Midbrain (tissue), 1 donor: Measurements from ENCODE around the gene SURF4.
"Not testable (repeated sequence)": the region's sequence is repeated elsewhere in the genome, so short reads cannot be mapped to it uniquely, and the experiment has no call there.

Experiments
- DNase-seq: peaks from one replicate; lab custom pipeline; 2025; lab: John Stamatoyannopoulos, UW

SURF4 gene

DNA sequence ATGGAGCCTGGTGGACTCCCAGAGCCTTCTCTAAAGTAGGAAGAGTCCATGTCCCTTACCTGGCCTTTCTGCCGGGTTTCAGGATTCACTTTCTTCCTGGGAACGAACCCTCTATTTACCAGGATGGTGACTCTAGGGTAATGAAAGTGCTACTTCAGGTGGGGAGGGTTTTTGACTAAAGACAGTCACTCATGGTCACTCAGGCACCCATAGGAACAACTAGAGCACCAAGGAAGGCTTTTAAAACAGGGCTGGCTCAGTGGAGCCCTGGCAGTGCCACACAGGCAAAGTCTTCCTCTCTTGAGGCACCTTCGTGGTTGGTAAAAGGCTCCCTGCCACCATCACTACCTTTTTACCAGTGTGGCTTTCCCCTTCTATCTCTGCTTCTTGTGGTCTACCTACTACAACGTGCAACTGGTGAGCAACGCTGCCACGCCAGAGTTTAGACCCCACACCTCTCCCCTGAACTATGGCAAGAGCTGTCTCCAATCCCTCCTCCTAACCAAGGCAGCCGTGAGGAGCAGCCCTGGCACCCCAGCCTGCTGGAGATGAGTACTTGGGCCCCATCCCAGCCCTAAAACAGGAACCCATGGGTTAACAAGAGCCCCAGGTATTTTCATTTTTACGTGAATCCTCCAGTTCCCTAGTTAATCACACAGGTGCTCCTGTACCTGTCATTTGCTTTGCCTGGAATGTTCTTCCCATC is 23.1 kb downstream of the SURF4 start:
- DNase-seq = no peak

DNA sequence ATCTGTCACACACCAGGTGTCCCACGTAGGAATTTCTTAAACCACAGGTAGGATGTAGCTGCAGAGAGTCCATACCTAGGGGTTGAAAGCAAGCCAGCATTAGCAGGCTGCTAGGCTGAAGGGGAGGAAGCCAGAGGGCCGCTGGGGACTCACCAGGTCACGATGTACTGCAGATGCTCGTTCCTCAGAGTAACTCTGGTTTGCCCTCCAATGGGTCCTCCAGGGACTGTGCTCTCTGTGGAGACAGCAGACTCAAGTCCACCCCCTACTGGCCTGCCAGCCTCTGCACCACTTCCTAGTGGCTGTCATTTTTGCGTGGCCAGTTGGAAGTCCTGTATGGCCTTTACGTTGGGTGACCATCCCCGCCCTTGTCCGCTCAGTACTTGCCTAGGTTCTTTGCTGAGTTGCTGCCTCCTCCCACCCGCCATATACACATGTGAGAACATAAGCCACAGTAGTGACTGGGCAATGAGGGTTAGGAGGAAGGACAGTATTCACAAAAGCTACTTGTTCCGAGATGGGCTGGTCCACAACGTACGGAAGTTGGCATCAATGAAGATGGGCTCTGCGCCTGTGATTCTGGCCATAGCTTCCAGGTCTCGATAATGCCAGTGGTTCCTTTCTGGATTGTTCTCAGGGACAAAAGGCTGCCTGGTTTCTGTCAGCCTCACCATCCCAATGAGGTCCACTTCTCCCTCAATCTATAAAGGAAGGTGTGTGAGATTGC is 23.8 kb downstream of the SURF4 start:
- DNase-seq = no peak

DNA sequence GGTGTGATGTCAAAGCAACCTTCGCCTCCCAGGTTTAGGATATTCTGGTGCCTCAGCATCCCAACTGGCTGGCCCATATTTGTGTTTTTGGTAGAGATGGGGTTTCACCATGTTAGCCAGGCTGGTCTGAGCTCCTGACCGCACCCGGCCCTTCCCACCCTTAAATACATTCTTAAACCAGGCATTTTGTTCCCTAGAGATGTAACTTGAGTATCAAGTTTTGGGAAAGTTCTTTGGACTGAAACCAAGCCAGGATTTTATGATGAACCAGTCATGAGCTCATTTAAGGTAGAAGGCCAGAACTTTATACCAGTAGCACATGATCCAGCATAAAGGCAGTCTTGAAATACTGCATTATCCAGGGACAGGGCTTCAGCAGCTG is 24.3 kb downstream of the SURF4 start:
- no peak for DNase-seq

DNA sequence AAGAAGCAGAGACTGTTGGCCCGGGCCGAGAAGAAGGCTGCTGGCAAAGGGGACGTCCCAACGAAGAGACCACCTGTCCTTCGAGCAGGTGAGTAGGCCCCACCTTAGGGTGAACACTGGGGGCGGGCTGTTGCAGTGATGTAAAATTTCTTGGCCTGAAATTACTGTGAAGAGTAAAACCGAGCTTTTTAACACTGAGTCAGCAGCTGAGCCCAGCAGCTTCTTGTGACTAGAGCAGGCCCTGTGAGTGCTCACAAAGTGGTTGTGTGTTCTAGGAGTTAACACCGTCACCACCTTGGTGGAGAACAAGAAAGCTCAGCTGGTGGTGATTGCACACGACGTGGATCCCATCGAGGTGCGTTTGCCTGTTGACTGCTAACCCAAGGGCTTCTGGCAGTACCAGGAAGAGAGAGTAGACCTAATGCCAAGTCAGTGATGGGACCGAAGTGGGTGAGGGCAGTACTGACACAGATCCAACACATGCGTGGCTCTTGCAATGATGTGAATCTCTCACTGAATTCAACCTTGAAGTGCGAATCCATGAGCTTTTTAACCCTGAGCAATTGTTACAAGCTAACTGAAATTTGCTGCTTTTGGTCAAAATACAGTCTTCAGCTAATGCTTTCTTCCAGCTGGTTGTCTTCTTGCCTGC is 25.8 kb downstream of the SURF4 start:
- no peak for DNase-seq

DNA sequence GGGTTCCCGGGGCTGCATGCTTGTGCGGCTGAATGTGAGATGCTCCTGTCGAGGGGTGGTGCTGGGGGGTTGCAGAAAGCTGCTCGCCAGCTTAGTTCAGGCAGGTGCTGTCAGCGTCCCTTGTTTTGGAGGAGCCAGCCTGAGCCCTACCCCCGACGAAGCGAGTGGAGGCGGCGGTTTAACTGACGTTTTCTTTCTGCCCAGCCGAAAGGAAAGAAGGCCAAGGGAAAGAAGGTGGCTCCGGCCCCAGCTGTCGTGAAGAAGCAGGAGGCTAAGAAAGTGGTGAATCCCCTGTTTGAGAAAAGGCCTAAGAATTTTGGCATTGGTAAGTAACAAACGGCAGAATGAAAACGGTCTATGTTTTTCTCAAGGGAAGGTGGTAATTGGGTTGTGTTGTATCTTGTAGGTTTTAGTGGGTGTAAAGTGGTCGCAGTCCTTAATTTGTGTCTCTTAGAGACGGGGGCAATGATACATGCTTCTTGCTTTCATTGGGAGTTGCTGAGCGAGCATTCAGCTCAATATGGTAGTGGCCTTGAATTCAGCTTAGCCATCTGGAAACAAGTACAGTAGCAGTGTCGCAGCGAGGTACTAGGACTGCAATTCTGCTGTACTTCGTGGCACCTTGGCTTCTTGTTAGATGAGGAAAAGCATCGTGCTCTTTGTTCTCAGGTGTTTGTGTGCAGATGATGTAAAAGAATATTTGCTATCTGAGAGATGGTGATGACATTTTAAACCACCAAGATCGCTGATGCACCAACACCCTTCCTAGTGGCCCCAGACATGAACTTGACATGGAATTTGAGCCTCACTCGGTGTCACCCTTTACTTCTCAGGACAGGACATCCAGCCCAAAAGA is 26.9 kb downstream of the SURF4 start:
- DNase-seq = no peak

DNA sequence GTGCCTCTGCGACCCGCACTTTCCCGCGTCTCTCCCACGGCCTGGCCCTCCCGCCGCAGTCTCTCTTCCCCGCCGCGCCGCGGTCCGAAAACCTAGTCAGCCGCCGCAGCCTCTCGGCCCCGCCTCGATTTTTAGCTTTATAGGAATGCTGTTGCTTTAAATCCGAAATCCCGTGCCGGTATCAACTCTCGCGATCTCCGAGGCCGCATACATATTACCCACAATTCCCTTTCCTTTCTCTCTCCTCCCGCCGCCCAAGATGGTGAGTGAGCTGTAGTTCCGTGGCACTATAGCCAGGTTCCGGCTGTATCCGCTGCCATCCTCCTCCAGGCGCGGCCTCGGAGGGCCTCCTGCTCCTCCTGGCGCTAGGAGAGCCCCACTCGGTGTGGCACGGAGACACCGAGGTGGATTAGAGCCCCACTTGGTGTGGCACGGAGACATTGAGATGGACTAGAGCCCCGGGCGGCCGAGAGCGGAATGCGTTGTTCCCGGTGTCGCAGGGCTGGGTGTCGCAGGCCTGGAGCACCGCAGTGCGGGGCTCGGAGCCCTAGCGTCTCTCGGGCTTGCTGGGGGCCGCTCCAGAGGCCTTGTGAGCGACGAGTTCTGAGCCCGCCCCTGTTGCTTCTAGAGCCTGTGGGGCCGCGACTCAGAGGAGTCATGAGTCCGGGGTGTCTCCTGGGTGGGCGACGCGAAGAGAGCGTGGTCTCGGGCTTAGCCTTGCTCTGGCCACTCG is 27.7 kb downstream of the SURF4 start, which contains the start of the genes MED22 and RPL7A:
TSS of gene MED22 (minus strand) at position 147 of the 733 bp plus-strand sequence. CDS start 1,469 bp downstream, outside the sequence.
TSS of gene RPL7A (plus strand) at position 234 of the 733 bp plus-strand sequence. CDS start at position 260, 26 bp downstream.
- DNase-seq = peak; percentile 94

DNA sequence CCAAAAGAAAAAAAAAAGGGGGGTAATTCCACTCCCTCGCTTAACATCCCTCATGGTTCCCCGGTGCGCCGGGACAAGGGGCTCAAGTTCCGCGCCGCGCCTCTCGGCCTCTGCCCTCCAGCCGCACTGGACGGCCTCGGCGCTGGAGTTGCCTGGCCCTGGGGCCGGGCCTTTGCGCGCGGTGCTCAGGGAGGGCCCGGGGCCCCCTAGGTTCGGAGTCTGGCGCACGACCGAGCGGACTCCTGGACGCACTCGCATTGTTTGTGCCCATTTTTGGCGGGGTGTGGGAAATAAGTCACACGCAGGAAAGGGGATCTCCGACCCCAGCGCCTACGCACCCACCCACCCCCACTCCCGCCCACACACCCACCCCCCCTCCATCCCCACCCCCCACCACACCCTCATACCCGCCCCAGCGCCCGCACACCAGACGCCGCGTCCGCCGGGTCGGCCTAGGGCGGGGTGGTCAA is 28.3 kb downstream of the SURF4 start:
- no peak for DNase-seq

DNA sequence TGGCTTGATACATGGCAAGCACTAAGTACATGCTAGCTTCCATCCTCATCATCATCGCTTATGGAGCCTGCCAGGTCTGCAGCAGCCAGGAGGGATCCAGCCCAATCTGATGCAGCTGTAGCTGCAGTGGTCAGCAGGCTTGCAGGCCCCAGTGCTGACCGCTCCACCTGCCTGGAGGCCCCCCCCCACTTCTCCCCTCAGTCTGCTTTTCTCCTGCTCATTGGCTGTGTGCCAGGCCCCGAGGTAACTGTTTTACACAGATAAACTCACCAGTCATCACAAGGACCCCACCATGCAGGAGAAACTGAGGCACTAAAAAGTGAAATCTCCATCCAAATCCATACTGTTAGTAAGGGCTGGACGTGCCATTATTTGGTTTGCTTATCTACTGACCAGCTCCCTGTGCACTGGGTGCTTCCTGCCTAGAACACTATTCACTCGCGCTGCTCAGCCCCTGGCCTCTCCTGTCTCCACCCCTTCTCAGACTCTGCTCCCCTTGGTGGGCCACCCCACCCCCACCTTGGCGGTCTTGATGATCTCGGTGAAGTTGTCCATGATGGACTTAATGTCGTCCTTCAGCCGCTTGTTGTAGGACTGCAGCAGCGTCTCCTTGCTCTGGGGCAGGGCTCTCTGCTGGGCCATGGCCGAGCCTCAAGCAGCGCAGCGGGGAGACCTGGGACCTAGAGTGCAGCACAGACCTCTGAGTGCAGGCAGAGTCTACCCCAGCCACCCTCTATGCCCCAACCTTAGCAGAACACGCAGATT is 29.7 kb downstream of the SURF4 start:
- DNase-seq = no peak

DNA sequence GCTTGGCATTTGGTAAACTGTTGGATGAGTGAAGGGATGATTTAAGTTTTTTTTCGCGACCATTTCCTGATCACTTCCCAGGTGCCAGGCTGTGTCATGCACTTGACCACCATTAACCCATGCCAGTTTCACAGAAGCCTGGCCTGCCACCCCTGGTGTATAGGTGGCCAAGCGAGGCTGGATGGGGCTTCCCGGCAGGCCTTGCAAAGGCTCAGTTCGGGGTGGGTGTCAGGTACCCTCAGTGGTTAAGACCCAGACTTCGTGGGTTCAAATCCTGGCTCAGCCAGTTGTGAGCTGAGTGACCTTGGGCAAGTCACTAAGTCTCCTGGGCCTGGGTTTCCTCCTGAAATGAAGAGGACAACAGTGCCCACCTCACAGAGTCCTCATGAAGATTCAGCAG is 30.3 kb downstream of the SURF4 start:
- DNase-seq = no peak

DNA sequence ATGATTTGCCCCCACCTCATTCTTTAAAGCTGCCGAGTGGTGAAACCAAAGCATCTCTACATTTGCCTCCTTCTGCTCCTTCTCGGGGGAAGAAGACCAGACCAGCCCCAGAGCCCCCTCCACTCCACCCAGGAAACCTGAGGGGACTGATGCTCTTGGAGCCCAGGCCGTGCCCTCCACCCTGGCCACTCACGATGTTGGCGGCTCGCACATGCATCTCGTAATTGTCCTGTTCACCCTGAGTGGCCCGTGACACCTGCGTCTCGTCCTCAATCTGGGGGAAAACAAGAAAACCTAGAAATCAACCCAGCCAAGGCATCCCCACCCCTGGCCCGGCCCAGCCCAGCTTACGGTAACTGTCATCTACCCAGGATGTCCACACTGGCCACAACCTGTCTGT is 30.9 kb downstream of the SURF4 start:
- no peak for DNase-seq

DNA sequence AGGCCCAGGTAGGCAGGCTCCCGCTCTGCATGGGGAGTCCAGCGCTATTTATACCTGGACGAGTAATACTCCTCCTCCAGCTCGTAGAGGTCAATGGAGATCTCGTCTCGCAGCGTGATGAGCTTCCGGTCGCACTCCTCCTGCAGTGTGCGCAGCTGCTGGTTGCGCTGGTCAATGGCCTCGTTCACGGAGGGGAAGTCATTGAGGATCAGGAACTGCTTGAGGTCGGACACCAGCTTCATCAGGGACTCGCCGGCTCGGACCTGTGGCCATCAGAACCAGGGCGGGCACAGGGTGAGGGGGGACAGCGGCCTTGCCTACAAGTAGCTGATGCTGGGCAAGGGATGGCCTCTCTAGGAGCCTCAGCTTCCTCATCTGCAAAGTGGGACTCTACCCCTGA is 31.8 kb downstream of the SURF4 start:
- DNase-seq = no peak

DNA sequence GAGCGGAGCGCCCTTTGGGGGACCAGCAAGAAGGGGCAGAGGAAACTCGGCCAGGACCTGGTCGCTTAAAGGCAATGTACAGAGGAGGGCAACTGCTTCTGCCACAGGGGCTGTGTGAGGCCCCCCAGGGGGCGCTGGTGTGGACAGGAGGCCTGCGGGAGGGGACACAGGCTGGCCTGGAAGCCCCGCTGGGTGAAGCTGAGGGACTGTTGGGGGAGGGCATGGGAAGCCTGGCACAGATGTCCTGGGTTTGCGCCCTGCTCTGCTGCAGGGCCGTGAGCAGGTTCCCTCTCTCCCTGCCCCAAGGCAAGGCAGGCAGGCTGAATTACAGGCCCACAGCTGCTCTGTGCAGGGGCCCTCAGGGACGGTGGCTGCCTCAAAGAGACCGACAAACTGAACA is 33.3 kb downstream of the SURF4 start:
- no peak for DNase-seq

DNA sequence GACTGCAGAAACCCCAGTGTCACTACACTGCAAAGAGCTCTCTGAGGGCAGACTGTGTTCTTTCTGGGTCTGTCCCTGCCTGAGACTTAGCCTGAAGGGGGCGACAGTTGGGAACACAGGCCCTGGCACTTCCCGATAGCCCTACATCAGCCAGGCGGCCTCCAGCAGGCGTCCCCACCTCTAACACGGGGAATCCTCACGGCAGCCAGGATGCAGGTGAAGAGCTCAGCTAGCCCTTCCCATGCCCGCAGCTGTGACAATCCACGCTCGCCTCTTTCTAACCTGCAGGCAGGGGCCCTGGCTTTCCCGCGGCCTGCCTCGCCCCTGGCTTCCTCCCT is 33.8 kb downstream of the SURF4 start:
- DNase-seq = no peak

DNA sequence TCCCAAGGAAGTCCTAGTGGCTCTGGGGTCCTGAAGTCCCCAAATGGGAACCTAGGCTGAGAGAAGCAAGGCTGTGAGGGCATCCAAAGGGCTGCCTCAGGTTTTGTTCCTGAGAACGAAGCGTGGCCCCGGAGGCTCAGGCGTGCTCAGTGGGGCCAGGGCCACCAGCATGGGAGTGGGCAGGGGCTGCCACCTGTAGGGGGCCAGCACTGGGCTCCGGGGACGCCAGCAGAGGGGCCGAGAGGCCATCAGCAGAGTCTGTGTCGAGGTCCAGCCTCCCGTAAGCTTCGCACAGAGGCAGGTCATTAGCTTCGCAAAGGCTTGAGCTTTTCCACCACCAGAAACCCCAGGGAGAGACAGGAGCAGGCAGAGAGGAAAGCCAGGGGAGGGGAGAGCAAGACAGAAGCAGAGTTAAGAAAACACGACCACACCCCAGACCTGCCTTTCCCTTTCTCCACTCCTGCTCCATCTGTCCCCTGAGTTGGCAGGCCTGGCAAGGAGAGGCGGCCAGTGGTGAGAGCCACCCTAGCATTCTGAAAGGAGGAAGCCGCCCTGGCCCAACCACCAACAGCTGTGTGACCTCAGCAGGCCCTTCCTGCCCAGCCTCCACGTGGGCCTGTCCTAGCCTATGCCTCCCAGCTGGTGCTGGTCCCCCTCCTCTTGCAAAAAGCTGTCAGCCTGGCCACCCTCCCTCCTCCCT is 34.3 kb downstream of the SURF4 start:
- DNase-seq = peak; percentile 17

DNA sequence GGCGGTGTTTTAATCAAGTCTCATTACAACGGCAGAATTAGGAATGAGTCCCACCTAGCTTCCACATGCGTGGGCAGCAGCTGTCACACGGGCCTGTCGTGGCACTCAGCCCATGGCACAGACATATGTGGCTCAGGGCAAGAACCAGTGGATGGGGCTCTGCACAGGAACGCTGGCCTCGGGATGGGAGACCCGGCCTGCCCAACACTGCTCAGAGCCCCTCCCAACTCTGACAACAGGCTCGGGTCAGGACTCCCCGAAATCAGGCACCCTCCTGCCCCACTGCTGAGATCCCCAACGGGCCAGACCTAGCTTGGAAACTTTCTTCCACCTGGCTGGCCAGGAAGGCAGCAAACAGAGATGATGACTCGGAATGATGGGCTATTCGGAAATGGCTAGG is 34.9 kb downstream of the SURF4 start:
- DNase-seq = no peak

DNA sequence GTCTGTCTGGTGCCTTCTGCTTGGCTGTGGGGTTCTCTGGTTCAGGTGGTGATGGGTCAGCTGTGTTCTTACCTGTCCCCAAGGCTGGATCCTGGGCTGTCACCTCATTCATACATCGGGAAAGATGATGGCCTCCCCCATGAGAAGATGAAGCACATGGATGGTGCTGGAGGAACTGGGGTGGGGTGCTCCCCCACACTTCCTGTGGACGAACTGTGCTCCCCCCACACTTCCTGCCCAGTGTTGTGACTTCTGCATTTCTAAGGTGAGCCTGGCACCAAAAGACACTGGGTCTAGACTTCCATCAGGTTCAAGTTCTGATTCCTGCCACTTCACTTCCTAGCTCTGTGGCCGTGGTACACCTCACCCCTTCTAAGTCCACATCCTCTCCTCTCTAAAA is 35.6 kb downstream of the SURF4 start:
- no peak for DNase-seq

DNA sequence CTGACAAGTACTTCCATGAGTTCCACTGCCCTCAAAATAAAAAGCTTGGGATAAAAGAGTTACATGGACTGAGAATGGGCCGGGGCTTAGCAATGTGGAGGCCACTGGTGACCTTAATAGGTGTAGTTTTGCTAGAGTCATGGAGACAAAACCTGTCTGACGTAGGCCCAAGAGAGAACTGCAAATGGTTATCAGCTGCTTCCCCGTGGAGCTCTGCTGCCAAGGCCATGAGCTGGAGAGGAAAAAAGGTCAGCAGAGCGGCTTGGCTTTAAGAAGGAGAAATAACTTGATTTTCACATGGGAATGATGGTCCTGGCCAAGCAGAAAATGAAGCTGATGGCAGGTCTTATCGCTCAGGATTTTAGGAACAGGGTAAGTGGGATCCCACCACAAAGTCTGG is 36.2 kb downstream of the SURF4 start:
- DNase-seq = no peak

DNA sequence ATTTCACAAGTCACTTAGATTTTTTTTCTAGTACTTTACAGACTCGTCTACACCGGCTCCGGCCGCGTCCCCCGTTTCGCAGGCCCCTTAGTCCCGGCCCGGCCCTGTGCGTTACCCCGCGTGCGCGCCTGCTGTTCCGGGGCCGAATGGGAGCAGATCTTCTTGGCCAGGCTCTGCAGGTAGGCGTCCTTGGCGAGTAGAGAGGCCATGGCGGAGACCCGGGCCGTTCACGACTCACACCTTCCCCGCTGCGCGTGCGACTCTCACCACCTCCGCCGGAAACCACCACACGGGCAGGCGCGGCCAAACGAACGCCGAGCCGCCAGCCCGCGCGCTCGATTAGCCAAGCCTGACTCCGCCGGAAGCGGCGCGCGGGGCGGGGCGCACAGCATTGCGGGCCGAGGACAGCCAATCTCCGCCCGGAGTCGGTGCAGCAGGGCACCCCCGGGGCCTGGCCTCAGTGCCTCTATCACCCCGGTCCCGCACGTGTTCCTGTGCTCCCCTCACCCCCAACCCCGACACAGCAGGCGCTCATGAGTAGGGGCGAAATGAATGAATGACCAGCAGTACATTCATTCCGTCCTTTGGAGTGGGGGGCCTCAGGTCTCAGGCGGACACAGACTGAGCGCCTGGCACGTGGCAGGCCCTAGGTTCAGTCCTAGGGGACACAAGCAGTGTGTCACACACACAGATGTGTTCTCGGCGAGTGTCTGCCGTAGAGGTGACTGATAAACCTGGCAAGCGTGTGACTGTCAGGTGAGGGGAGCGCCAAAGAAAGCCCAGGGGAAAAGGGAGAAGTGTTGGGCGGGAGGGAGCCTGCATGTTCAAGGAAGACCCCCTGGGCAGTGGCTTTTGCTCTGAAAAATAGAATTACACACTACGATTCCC is 39.7 kb downstream of the SURF4 start, which contains the start of gene SURF6:
TSS of gene SURF6 (minus strand) at position 265 of the 888 bp plus-strand sequence. CDS start at position 209, 56 bp downstream.
- peak; percentile 91 for DNase-seq

DNA sequence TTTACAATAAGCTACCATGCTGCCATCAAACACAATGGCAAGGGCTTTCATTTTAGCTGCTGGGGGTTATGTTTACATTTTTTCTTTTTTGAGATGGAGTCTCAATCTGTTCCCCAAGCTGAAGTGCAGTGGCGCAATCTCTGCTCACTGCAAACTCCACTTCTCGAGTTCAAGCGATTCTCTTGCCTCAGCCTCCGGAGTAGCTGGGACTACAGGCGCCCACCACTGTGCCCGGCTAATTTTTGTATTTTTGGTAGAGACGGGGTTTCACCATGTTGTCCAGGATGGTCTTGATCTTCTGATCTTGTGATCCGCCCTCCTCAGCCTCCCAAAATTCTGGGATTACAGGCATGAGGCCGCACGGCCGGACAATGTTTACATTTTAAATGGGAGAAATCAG is 41.0 kb downstream of the SURF4 start:
- not testable (repeated sequence) for DNase-seq
